SJCRH30 (cell line): Measurements from ENCODE around the gene PIRT. TPM values are rescaled to one million over a fixed set of nuclear protein-coding genes. Genes with fewer than 3 reads are reported as not detected.

Experiments used
- DNase-seq, 2 experiments: peaks; one replicate each; pipeline ENCODE4 v3.0.0-alpha.2; 2015 to 2020
- H3K27ac ChIP-seq: fragments of 250-450 bp; sonication (Bioruptor Pico); 2 replicates; pipeline ENCODE4 v1.5.1; 2020; ENCODE audit warnings: mild to moderate bottlenecking, moderate library complexity
- H3K27me3 ChIP-seq: fragments of 250-450 bp; sonication (Bioruptor Pico); 2 replicates; pipeline ENCODE4 v1.5.1; 2020; ENCODE audit warnings: mild to moderate bottlenecking, moderate library complexity
- H3K36me3 ChIP-seq: fragments of 250-450 bp; sonication (Bioruptor Pico); 2 replicates; pipeline ENCODE4 v1.5.1; 2020; ENCODE audit warnings: mild to moderate bottlenecking, moderate library complexity
- H3K4me1 ChIP-seq: fragments of 250-450 bp; sonication (Bioruptor Pico); 2 replicates; pipeline ENCODE4 v1.5.1; 2020; ENCODE audit warnings: mild to moderate bottlenecking, moderate library complexity
- H3K4me3 ChIP-seq: fragments of 250-450 bp; sonication (Bioruptor Pico); 2 replicates; pipeline ENCODE4 v1.5.1; 2020; ENCODE audit warnings: mild to moderate bottlenecking, moderate library complexity
- H3K9me3 ChIP-seq: fragments of 250-450 bp; sonication (Bioruptor Pico); replicated peaks from 2 replicates; pipeline ENCODE4 v1.5.1; 2020; ENCODE audit warnings: mild to moderate bottlenecking, moderate library complexity
- total RNA-seq: library from RNA; depleted of rRNA; stranded (reverse); fragments of >200 nt; shearing (Covaris generic); gene quantifications from 2 replicates; pipeline ENCODE4 v1.2.3, GENCODE V29; 2014; rRNA removed

PIRT gene
- total RNA-seq, 1 experiment from 2014 or later = not detected

GRCh38 chr17:10787306-10788045, 50.4 kb downstream of the PIRT start:
- H3K4me3 ChIP-seq = no peak overlapping the region
- H3K9me3 ChIP-seq = no peaks in the 10 kb centered on the region
- no peaks in the 10 kb centered on the region for H3K4me1 ChIP-seq
- H3K27me3 ChIP-seq = no peaks in the 10 kb centered on the region
- H3K27ac ChIP-seq = no peak overlapping the region
- no peaks in the 10 kb centered on the region for H3K36me3 ChIP-seq
- DNase-seq = no peak

GRCh38 chr17:10785295-10785694, 52.6 kb downstream of the PIRT start:
- Histone ChIP-seq H3K27ac (no peak overlapping the region), H3K9me3 (no peaks in the 10 kb centered on the region), H3K4me1 (no peaks in the 10 kb centered on the region), H3K36me3 (no peaks in the 10 kb centered on the region), H3K4me3 (no peak overlapping the region), H3K27me3 (no peaks in the 10 kb centered on the region)
- no peak for DNase-seq

GRCh38 chr17:10779609-10780008, 58.3 kb downstream of the PIRT start:
- Histone ChIP-seq H3K27ac (no peak overlapping the region), H3K4me3 (no peak overlapping the region), H3K36me3 (no peaks in the 10 kb centered on the region), H3K4me1 (no peaks in the 10 kb centered on the region), H3K27me3 (no peaks in the 10 kb centered on the region), H3K9me3 (no peaks in the 10 kb centered on the region)
- DNase-seq = no peak

- Histone ChIP-seq H3K4me3 (no peak overlapping the region), H3K27me3 (no peaks in the 10 kb centered on the region), H3K4me1 (no peaks in the 10 kb centered on the region), H3K36me3 (no peaks in the 10 kb centered on the region), H3K27ac (no peak overlapping the region), H3K9me3 (no peaks in the 10 kb centered on the region)
- DNase-seq = no peak
Measured at GRCh38 chr17:10777890-10778289, 60.0 kb downstream of the PIRT start.

- no peak for DNase-seq
- no peaks in the 10 kb centered on the region for H3K9me3 ChIP-seq
- no peak overlapping the region for H3K4me3 ChIP-seq
- no peaks in the 10 kb centered on the region for H3K27me3 ChIP-seq
- H3K4me1 ChIP-seq = no peaks in the 10 kb centered on the region
- no peaks in the 10 kb centered on the region for H3K36me3 ChIP-seq
- no peak overlapping the region for H3K27ac ChIP-seq
Measured at GRCh38 chr17:10777131-10777807, 60.6 kb downstream of the PIRT start.

- Histone ChIP-seq H3K27ac (no peak overlapping the region), H3K27me3 (no peaks in the 10 kb centered on the region), H3K36me3 (no peaks in the 10 kb centered on the region), H3K9me3 (no peaks in the 10 kb centered on the region), H3K4me3 (no peak overlapping the region), H3K4me1 (no peaks in the 10 kb centered on the region)
- no peak for DNase-seq
Measured at GRCh38 chr17:10776381-10776780, 61.5 kb downstream of the PIRT start.

GRCh38 chr17:10775740-10776356, 62.0 kb downstream of the PIRT start:
- H3K27ac ChIP-seq = no peak overlapping the region
- H3K4me1 ChIP-seq = no peaks in the 10 kb centered on the region
- no peaks in the 10 kb centered on the region for H3K9me3 ChIP-seq
- no peaks in the 10 kb centered on the region for H3K27me3 ChIP-seq
- DNase-seq = no peak
- H3K36me3 ChIP-seq = no peaks in the 10 kb centered on the region
- H3K4me3 ChIP-seq = no peak overlapping the region

GRCh38 chr17:10775058-10775457, 62.8 kb downstream of the PIRT start:
- H3K4me1 ChIP-seq = no peaks in the 10 kb centered on the region
- no peaks in the 10 kb centered on the region for H3K9me3 ChIP-seq
- no peaks in the 10 kb centered on the region for H3K27me3 ChIP-seq
- DNase-seq = no peak
- no peak overlapping the region for H3K27ac ChIP-seq
- no peak overlapping the region for H3K4me3 ChIP-seq
- H3K36me3 ChIP-seq = no peaks in the 10 kb centered on the region

- Histone ChIP-seq H3K9me3 (no peaks in the 10 kb centered on the region), H3K27me3 (no peaks in the 10 kb centered on the region), H3K36me3 (no peaks in the 10 kb centered on the region), H3K4me3 (no peak overlapping the region), H3K27ac (no peak overlapping the region), H3K4me1 (no peaks in the 10 kb centered on the region)
- DNase-seq = no peak
Measured at GRCh38 chr17:10773391-10773790, 64.5 kb downstream of the PIRT start.

Other genes starting within 250 kb of the PIRT start
- 0.57 and 1.4 TPM in 2 replicates for gene MYH3, start 180.8 kb downstream of the PIRT start, total RNA-seq
- gene SCO1, start 140.6 kb downstream of the PIRT start, total RNA-seq = 28.5 and 29.5 TPM in 2 replicates
- 4.4 and 5.9 TPM in 2 replicates for gene ADPRM, start 140.5 kb downstream of the PIRT start, total RNA-seq
- gene TMEM220, start 108.1 kb downstream of the PIRT start, total RNA-seq = 0.99 and 1.1 TPM in 2 replicates
- gene TMEM238L, start 34.0 kb downstream of the PIRT start, total RNA-seq = not detected in 2 replicates